ENCODE measurements around the gene RREB1.
A peak's percentile ranks its signal among the peaks of the same experiment; 100 is the strongest.

RREB1 gene

DNA sequence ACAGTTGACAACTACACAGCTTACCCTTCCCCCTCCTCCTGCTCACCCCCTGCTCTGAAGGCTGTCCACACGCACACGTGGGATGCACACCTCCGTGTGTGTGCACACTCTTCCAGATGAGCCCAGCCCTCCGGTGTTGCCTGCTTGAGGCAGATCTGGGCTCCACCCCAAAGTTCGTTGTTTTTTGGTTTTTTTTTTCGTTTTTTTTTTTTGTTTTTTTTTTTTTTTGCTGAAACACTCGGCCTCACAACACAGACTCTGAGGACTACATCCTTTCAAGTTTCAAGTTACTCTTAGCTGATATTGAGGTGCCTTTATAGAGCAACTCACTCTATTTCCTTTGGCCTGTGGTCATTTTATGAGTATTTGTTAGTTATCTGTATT is 88.2 kb downstream of the RREB1 start:
- DNase-seq, result no peak

DNA sequence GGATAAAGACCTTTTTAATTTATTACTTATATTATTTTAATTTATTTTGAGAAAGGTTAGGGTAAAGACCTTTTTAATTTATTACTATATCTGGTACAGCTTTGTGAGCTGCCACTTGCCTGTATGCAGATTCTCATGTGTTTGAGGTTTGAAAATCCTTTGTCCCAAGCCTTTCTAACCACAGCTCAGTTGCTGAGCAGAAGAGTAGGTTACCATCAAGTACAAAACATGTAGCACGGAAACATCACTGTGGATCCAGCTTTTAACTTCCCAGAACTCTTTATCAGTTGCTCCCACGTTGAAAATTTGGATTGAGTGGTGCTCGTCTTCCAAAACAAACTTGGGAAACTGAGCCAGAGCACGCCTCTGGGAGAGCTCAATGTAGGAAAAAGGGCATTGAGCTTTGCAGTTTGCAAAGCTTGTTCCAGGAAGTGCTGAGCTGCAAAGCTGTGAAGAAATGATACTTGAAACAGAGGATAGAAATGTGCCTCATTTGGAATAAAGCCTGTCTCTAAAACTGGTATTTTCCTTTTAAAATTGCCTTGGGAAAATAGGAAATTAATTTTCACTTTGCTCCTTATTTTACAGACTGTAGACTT is 89.0 kb downstream of the RREB1 start:
- no peak for DNase-seq

DNA sequence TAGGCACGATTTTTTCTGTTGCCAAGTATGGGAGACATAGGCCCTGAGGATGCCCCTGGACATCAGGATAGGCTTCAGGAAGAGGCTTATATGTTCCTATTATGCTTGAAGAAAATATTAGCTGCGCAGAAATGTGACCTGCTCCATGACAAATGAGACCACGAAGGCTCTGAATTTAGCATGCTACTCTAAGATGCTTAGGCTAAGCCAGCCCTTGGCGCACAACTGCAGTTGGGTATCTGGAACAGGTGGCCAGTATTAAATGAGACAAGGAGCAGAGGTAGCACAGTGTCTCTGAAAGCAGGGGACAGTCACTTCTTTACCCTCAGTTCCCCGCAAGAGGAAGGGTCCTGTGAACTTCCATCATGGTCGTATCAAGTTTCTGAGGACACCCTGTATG is 90.0 kb downstream of the RREB1 start:
- no peak for DNase-seq

DNA sequence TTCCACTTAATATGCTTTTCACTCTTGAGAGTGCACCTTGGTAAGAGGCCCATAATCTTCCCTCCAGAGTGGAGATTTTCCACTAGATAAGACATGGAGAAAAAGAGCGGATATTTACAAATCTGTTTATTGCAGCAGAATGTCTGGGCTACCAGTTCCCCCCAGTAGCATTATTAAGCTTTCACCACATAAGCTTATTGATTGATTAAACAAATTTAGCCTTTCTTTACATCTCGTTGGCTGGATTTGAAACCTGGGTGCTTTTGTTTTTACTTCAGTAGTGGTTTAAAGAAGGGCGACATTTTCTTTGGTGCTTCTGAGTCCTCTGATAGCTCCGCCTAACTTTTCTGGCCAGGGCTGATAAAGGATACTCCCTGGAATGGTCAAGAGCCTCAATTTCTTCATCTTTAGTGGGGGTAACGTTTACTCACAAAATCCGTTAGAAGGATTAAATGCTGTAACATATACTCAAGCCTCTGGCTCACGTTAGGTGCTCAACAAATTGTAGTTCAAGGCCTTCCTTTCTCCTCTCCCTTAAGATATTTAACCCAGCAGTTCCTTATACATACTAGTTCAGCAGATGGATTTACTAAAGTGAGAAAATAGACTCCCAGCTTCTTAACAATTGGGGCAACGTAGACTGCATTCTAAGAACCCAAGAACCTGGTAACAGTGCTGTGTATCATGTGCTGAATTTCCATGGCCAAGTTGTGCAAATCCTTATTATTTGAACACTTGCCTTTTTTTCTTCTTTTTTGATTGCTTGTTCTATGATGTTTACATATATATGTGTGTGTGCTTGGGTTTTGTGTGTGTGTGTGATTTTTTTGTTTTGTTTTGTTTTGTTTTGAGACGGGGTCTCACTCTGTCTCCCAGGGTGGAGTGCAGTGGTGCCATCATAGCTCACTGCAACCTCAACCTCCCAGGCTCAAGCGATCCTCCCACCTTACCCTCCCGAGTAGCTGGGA is 91.4 kb downstream of the RREB1 start:
- no peak for DNase-seq

DNA sequence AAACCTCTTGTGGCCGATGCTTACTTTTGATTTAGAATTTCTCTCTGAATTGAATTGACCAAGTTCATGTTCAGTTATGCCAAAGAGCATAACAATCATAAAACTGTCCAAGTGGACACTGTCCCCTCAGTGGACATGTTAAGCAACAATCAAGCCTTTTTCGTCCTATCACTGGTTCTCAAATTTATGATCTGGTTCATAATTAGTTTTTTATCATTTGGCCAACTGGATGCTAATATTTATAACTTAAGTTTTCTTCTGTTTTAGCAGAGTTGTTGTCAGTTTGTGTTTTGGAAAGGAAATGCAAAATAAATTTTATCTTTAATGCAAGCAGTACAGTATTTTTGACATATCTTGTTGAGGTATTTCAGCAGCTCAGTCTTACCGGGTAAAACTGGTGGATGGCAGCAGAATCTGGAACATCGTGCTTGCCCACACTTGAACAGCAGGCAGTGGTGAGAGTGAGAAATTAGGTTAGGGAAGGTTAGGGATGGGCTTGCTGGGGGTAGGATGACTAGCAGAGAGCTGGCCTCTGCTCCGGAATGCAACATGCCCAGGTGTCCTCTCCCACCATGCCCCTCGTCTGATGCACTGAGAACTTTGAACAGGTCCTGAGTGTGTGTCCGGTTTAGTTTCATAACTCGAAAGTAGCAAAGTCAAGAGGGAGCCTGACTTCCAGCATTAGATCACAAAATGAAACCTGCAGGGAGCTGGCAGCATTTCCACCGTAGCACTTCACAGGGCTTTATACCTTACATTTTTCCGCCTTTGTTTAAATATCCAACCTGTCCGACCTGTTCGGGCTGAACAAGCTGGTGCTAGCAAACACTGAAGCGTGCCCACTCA is 93.1 kb downstream of the RREB1 start:
- no peak for DNase-seq

DNA sequence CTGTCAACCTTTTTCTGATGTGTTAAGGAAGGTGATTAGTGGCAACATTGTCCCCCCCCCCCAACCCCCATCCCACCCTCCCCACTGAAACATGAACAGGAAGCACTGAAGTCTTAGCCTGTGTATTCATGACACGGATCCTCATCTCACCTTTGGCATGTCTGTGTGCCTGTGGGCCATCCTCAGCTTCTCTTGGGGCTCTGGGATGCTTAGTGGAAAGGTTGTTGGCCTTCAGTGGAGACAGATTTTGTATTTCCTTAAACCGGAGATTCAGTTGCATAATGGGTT is 93.6 kb downstream of the RREB1 start:
- DNase-seq, result no peak

DNA sequence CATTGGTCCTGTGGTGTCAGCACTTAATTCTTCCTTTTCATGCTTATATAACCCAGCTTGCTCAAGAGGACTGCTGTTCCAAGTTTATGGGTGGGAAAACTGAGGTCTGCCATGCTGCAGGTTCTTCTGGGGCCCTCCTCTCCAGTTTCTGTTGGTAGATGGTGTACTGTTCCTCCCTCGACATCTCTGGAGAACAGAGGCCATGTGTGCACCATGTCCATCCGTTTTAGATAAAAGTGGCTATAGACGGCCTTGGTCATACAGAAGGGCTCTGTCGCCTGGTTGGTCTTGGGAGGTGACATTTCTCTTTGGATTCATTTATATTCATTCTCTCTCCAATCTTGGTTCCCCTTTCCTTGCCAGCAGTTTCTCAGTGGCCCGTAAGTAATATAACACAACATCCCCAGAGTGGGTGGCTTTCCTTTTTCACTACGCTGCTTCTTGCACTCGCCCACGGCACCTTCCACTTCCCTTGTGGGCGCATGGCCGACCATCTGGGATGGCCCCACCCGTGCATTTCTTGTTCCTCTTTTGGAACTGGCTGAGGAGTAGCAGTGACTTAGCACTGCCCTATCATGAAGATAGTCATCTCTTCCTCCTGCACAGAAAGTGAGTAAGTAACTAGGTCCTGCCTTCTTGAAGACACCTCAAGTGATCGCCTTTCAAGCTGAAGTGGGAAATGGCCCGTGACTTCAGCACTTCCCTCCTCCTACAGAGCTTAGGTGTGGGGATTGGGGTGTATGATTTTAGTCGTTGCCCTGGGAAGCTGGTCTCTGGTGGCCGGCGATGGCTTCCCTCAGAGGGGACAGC is 94.2 kb downstream of the RREB1 start:
- no peak for DNase-seq

DNA sequence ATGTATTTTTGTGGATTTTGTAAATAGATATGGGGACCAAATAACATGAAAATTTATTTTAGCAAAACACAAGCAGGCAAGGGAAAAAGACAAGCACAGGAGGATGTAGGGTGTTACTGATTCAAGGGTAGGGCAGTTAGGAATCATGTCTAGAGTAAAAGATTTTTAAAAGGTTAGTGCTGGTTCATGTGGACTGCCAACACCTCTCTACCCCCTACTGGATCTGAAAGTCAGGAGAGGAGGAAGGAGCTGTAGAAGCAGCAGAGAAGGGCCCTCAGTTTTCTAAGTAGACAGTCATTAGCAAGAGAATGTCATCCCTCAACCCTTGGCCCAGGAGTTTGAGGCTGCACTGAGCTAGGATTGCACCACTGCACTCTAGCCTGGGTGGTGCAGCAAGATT is 95.2 kb downstream of the RREB1 start:
- DNase-seq, result no peak

DNA sequence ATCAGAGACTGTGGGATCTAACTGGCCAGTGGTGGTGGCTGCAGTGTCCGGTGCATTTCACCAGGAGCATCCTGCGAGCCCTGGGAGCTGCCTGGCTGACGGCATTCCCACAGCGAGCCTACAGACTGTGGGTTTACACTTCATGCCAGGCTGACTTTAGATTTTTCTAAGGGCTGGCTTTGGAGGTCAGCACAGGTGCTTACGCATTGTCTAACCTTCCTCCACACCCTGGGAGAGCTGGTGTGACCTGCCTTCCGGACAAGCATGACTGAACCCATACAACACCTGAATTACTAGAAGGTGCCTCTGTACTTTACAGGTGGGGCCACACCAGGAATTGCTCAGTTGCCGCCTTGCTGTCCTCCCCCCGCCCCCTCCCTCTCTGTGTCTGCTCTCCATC is 96.2 kb downstream of the RREB1 start:
- DNase-seq, result no peak

DNA sequence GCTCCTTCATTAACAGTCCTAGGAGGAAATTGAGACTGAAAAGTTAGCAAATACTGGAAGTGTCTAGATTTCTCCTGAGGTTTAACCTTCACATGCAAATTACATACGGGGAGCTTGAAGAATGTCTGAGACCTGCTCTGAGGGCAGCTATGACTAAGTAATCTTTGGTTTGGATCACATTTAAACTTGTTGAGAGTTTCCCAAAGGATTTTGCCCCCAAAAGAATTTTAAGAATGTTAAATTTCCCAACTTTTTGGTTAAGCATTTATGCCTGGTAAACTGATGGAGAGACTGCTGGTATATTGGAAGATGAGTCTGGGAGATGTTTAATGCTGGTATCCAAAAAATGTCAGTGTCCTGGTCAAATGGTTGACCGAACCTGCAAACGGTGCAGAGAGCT is 97.0 kb downstream of the RREB1 start:
- DNase-seq, result no peak

DNA sequence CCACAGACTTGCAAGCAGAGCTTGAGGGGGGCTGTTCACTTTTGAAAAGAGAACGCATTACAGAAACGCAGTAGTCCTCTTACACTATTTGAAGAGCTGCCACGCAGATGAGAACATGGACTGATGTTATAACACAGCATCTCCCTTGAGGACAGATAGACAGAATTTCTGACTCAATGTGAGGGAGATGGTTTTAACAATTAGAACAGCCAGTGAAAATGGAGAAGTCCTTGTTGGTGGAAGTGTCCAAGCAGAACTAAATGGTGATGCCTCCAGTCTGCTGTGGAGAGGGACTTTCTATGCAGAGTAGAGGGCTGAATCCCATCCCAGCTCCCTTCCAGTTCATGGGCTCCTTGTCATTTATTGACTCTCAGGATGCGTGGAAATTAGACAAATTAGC is 100.0 kb downstream of the RREB1 start:
- DNase-seq, result no peak

DNA sequence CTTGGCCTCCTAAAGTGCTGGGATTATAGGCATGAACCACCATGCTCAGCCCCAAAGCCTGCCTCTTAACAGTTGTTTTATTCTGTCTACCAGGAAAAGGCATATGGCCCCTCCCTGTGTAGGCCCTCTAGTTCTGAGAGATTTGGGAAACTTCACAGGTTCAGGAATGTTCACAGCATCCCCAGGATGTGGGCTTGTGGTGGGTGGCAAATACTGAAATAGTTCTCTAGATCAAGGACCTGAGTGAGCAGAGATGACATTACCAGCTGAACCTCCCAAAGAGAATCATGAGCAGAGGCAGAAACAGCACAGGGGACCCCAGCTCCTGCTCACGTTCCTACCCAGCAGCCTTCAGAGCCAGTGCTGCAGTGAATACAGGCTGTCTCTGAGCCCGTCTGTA is 105.7 kb downstream of the RREB1 start:
- DNase-seq, result no peak

DNA sequence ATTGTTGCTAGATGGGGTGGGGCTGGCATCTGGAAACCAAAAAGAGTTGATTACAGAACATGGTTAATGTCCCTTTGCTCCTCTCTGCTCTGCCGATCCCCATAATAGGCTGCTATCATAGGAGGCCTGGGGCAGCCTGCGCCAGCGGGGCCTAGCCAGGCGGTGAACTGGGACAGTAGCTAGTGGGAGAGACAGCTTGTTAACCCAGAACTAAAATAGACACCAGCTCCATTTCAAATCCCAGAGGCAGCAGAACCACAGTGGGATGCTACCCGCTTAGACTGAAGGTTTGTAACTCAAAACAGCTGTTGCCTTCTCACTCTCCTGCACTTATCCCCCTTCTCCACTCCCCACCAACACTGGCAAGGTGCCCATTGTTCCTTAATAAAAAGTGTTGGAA is 106.7 kb downstream of the RREB1 start:
- DNase-seq, result no peak

DNA sequence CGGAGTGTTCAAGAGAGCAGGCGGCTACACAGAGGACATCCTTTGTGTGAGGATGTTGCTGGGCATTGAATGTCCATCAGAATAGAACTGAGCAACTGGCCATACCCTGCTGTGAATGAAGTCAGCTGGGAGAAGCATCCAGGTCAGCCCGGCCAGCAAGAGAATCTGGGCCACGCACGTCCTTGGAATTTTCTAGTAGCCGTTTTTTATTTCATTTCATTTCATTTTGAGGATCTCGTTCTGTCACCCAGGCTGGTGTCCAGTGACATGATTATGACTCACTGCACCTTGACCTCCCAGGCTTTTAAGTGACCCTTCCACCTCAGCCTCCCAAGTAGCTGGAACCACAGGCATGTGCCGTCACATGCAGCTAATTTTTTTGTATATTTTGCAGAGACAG is 107.4 kb downstream of the RREB1 start:
- no peak for DNase-seq

DNA sequence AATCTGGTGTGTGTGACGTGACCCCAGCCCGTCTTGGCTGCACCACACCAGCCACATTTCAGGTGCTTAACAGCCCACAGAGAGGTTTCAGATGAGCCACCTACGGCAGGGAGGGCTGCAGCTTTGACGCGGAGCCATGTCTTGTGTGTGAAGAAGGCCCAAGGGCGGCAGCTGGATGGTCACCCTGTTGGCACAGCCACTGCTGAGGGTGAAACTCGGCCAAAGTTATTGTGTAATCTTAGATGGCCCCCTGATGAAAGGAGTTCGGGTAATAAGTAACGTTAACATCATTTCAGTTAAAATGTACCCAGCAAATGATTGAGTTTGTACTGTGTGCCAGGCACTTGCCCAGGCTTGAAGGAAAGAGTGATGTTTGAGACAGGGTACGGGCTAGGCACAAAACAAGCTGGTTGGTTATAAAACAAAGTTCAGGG is 108.1 kb downstream of the RREB1 start:
- no peak for DNase-seq

DNA sequence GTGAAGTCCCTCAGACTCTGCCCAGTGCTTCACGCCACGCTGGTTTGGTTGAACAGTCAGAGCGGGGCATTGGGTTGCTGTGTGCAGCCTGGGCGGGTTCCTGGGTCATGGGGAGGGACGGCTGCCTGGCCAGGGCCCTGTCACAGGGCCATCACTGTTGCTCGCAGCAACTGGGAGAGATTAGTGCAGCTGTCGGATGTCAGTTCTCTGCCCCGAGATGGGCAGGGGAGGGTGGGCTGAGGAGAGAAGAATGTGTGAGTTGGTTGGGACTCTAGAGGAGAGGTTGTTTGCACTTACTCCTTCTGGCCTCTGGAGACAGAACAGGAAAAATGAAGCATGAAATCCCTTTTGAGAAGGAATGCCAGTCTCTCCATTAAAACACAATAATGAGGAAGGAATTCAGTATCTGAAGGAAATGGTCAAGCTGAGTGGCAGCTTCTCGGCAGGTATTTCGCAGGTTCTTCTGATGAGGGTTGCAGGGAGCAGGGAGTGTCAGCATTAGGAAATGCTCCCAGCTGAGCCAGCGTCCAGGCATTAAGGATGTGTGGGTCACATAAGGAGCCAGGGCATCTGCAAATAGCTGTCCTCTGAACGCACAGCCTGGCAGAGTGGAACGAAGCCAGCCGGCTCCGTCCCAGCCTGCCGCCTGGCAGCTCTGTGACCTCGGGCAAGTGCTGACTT is 109.3 kb downstream of the RREB1 start:
- peak; percentile 70 for DNase-seq

DNA sequence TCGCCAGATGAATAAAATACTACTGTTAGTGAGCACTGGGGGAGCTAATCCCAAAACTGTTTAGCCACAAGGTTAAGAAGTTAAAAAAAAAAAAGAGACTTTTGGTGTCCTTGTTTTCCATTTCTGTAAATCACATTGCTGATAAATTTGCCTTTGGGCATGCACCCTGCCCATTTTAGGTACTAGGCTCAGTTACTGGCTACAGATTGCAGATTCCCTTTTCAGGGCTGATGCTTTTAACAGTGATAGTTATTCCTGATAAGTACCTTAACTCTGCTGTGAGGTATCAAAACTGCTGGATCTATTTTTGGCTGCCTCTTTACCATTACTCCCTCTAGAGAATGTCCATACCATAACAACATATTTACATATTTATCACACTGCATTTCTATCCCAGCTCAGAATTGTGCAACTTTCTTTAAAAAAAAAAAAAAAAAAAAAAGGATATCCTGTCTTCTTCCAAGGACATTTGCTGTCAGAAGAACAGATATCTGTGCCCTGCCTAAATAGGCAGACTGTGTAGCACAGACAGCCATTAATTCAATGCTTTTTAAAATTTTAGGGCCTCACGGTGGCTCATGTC is 110.7 kb downstream of the RREB1 start:
- DNase-seq, result no peak

DNA sequence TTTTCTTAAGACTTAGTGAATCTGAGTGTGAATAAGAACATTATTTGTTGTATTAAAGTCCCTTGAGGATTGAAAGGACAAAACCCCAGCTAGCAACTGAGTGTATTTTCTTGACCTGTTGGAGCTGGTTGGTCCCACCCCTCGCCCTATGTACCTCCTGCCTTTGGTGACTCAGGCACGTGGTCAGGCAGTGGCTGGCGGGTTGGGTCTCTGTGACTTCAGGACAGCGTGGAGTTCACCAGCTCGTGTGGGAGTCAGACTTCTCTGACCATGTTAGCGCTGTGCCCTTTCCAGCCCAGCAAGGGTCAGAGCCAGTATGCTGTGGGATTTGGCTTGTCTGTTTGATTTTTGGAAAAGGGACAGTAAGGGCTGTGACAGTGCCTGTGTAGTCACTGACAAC is 111.5 kb downstream of the RREB1 start:
- no peak for DNase-seq

DNA sequence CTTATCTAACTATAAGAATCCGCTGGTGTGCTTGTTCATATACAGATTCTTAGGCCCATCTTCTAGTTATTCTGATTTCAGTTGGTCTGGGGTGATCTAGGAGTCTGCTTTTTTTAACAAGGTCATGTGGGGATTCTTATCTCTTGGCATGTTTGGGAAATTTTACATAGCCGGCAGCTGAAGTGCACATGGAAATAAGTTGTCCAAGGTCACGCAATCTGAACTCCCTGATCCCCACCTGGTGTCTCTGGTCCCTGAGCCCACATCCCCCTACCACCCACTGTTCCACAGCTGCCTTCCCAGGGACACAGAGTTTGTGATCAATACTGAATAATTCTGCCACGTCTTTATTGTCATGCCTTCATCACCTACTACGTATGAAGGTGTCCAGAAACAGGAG is 114.4 kb downstream of the RREB1 start:
- no peak for DNase-seq

DNA sequence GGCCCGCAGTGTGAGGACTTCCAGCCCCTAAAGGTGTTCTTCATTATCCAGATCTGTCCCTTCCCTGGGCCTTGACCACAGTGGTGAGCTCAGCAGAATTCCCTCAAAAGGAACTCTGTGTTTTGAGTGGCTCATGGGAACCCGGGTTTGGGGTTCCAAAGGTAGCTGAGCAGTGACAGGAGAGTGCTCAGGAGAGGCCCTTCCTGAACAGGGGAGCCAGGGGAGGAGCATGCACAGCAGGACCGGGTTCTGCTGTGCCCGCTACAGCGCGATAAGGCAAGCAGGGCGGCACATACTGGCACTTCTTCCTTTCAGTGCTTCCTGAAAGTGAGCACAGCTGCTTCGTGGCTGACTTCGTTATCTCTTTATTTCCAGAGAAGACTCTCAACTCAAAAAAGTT is 117.0 kb downstream of the RREB1 start:
- DNase-seq, result no peak

DNA sequence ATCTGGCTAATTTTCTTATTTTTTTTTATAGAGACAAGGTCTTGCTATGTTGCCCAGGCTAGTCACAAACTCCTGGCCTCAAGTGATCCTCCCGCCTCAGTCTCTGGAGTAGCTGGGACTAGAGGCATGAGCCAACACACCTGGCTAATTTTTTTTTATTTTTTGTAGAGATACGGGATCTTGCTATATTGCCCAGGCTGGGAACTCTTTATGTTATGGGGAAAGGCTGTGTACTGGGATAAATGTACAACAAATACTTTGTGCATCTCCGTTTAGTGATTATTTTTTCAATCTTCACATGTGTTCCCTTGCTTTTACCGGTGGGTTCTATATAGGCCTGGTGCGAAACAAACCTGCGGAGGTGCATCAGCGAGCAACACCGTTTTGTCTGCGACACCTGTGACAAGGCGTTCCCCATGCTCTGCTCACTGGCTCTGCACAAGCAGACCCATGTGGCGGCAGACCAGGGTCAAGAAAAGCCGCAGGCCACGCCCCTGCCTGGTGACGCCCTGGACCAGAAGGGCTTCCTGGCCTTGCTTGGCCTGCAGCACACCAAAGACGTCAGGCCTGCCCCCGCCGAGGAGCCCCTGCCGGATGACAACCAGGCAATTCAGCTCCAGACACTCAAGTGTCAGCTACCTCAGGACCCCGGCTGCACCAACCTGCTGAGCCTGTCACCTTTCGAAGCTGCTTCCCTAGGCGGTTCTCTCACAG is 121.1 kb downstream of the RREB1 start:
- DNase-seq, result no peak

Data from retina (tissue), 1 donor.